Spinal cord (tissue), 10 donors: ENCODE data around the gene LCN9. TPM values are rescaled to one million over a fixed set of nuclear protein-coding genes. Genes with fewer than 3 reads are reported as not detected.
A peak's percentile ranks its signal among the peaks of the same experiment; 100 is the strongest.

Experiments
- DNase-seq, 6 donors: peaks; one replicate each; pipeline versions ENCODE4 v3.0.0 to v3.0.0-alpha.2; 2013 to 2015; ENCODE audit warnings: low spot score in 6 of 6, low read depth in 4 of 6
- H3K27ac ChIP-seq: one replicate; pipeline ENCODE4 v1.5.1; 2013; ENCODE audit warnings: low read depth, low read length, control low read depth
- H3K27me3 ChIP-seq: one replicate; pipeline ENCODE4 v1.6.1; 2013; ENCODE audit warnings: low read length; ENCODE audit not compliant: control insufficient read depth, insufficient read depth
- H3K36me3 ChIP-seq: one replicate; pipeline ENCODE4 v1.6.1; 2013; ENCODE audit warnings: low read length; ENCODE audit not compliant: control insufficient read depth, insufficient read depth
- H3K4me1 ChIP-seq: one replicate; pipeline ENCODE4 v1.6.1; 2013; ENCODE audit warnings: low read length; ENCODE audit not compliant: control insufficient read depth, insufficient read depth
- H3K4me3 ChIP-seq: one replicate; pipeline ENCODE4 v1.5.1; 2013; ENCODE audit warnings: low read depth, low read length, control low read depth
- H3K9me3 ChIP-seq: one replicate; pipeline ENCODE4 v1.6.1; 2013; ENCODE audit warnings: low read length; ENCODE audit not compliant: control insufficient read depth, insufficient read depth
- WGBS: methylation state at CpG from one replicate; pipeline ENCODE4 v1.1.5; 2013; ENCODE audit warnings: missing lambda C conversion rate; ENCODE audit not compliant: insufficient coverage; 5-methylcytosine and 5-hydroxymethylcytosine counted together
- long read RNA-seq, 4 donors: transcript quantifications; one replicate each; lab custom pipeline, GENCODE V29; 2026
- polyA plus RNA-seq, 2 donors: library from polyadenylated mRNA; unstranded; fragments of 120-200 nt; gene quantifications; one replicate each; pipeline ENCODE4 v1.2.1, GENCODE V29; 2013; ENCODE audit not compliant: insufficient read length in 2 of 2
- total RNA-seq, 2 donors: library from RNA; depleted of rRNA in 1 of 2; stranded (reverse); fragments of 120-200 nt in 1 of 2; fragments of >200 nt in 1 of 2; gene quantifications; one replicate each; pipeline versions ENCODE4 v1.2.3 to v1.2.4, GENCODE V29; 2013 to 2014
- donor health status: healthy.

The LCN9 gene
- total RNA-seq, result not detected
- polyA plus RNA-seq, result not detected
- long read RNA-seq, donor 1, result 0 reads
- long read RNA-seq, donor 2, result 0 reads
- long read RNA-seq, donor 3, result 0 reads
- long read RNA-seq, donor 4, result 0 reads

- no peak within 1 kb of the TSS for H3K4me3 ChIP-seq
- no peaks in the 10 kb centered on the region for H3K9me3 ChIP-seq
- peaks cover 15% of the 10 kb centered on the region for H3K4me1 ChIP-seq
- no peaks in the 10 kb centered on the region for H3K27me3 ChIP-seq
- 58% methylated on average over 21 of the region's 25 CpGs for WGBS
- no peak within 1 kb of the TSS for H3K27ac ChIP-seq
- peak in 4 of 6 donors; percentile 6 to 66 (median 16) for DNase-seq
- H3K36me3 ChIP-seq, result no peaks in the 10 kb centered on the region
Observed at GRCh38 chr9:135662758-135663450, at the start of gene LCN9. TSS of gene LCN9 (plus strand) at chr9:135663309. CDS start at chr9:135663322, 13 bp downstream.

GRCh38 chr9:135613946-135614805, 48.9 kb upstream of the LCN9 start:
- 78% methylated on average over 33 of the region's 34 CpGs for WGBS
- Histone ChIP-seq H3K4me3 (no peak overlapping the region), H3K36me3 (no peaks in the 10 kb centered on the region), H3K27me3 (no peaks in the 10 kb centered on the region), H3K27ac (no peak overlapping the region), H3K9me3 (no peaks in the 10 kb centered on the region), H3K4me1 (no peaks in the 10 kb centered on the region)
- no peak for DNase-seq

DNA sequence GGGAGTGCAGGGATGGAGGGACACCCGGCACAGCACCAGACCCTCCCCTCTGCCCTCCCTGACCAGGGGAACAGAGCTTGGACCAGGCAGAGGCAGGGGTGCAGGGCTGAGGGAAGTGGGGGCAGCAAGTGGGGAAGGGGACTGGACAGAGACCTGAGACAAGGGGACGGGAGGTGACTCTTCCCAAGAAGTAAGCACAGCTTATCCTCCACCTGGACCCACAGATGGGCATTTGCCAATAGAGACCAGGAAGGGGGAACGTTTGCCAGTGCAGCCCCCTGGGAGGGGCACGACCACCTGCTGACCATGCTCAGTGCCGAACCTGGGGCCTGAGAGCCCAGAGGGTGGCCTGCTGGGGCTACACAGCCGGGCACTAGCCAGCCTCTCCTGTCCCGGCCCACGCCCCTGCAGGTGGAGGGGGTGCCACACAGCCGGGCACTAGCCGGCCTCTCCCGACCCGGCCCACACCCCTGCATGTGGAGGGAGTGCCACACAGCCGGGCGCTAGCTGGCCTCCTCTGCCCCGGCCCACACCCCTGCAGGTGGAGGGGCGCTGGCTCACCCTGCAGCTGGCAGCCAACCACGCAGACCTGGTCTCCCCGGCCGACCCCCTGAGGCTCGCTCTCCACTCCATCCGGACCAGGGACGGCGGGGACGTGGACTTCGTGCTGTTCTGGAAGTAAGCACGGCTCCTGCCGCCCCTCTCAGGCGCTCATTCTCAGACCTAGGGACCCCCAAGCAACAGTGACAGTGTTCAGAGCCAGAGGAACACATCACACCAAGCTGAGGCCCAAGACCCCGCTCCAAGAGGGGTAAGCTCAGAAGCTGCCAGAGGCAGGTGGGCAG, 48.1 kb upstream of the LCN9 start:
- H3K4me1 ChIP-seq, result no peaks in the 10 kb centered on the region
- DNase-seq, result no peak
- H3K4me3 ChIP-seq, result no peak overlapping the region
- H3K27me3 ChIP-seq, result peaks cover 2% of the 10 kb centered on the region
- no peaks in the 10 kb centered on the region for H3K36me3 ChIP-seq
- 83% methylated on average over 27 of the region's 29 CpGs for WGBS
- no peaks in the 10 kb centered on the region for H3K9me3 ChIP-seq
- H3K27ac ChIP-seq, result no peak overlapping the region

DNA sequence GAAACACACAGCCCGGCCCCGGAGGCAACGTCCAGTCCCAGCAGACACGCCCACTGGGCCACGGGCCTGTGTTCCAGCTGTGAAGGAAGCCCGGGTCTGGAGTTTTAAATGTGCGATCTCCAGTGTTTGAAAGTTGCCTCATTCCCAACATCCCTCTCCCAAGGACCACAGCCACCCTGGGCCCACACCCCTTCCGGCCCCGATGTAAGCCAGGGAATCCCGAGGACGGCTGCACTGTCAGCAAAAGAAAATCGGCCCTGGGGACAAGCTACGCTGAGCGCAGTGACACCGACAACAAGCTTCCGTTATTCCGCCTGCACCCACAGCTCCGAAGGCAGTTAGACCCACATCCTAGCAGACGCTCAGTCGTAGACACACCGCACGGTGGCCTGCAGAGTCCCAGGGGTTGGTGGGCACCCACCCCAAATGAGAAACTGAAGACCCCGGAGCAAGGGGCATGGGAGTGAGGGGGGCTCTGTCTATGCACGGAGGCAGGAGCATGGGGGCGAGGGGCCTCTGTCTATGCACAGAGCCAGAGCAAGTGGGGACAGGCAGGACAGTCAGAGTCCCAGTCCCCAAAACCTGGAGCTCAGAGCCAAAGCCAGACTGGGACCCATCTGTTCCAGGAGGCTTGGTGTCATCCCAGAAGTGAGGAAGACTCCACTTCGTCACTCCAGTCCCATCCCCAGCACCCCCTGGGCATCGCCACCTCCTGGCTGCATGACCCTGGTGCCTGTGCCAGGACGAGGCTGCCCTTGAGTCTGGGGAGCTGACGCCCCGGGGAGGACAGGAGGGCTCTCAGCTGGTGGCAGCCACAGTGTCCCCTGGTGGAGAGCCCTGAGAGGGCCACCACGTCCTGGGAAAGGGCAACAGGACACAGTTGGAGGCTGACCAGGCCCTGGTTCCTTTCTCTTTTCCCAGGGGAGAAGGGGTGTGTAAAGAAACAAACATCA, 47.2 kb upstream of the LCN9 start:
- no peak for DNase-seq
- Histone ChIP-seq H3K4me1 (no peaks in the 10 kb centered on the region), H3K36me3 (no peaks in the 10 kb centered on the region), H3K9me3 (no peaks in the 10 kb centered on the region), H3K27ac (no peak overlapping the region), H3K4me3 (no peak overlapping the region), H3K27me3 (peaks cover 2% of the 10 kb centered on the region)
- 73% methylated on average over 28 of the region's 31 CpGs for WGBS

GRCh38 chr9:135616619-135617537, 46.2 kb upstream of the LCN9 start:
- Histone ChIP-seq H3K27me3 (peaks cover 2% of the 10 kb centered on the region), H3K9me3 (no peaks in the 10 kb centered on the region), H3K36me3 (no peaks in the 10 kb centered on the region), H3K4me1 (no peaks in the 10 kb centered on the region), H3K27ac (no peak overlapping the region), H3K4me3 (no peak overlapping the region)
- 84% methylated on average over 27 of the region's 34 CpGs for WGBS
- no peak for DNase-seq

GRCh38 chr9:135617538-135617900, 45.6 kb upstream of the LCN9 start:
- no peaks in the 10 kb centered on the region for H3K9me3 ChIP-seq
- no peak overlapping the region for H3K27ac ChIP-seq
- no peaks in the 10 kb centered on the region for H3K4me1 ChIP-seq
- no peaks in the 10 kb centered on the region for H3K36me3 ChIP-seq
- DNase-seq, result no peak
- 83% methylated on average over 13 of the region's 13 CpGs for WGBS
- peaks cover 2% of the 10 kb centered on the region for H3K27me3 ChIP-seq
- H3K4me3 ChIP-seq, result no peak overlapping the region

DNA sequence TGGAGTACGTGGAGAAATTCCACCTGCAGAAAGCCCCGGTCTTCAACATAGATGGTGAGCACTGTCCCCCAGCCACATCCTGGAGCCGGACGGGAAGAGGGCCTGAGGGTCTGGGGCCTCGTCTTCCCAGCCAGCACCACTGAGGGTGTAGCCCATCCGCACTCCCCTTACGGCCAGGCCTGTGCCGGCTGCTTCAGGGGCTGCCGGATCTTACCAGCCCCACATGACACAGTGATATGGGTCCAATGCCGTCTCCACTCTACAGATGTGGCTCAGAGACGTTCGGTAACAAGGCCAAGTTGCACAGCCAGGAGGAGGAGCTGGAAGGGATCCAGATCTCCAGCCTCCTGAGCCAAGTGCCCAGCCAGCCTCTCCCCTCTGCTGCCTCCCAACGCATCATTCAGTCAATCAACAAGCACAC, 45.1 kb upstream of the LCN9 start:
- no peak overlapping the region for H3K4me3 ChIP-seq
- H3K4me1 ChIP-seq, result no peaks in the 10 kb centered on the region
- 86% methylated on average over 12 of the region's 13 CpGs for WGBS
- H3K27me3 ChIP-seq, result peaks cover 2% of the 10 kb centered on the region
- no peaks in the 10 kb centered on the region for H3K36me3 ChIP-seq
- no peaks in the 10 kb centered on the region for H3K9me3 ChIP-seq
- H3K27ac ChIP-seq, result no peak overlapping the region
- DNase-seq, result no peak
